ENCODE measurements around the gene LRRC41. TPM values are rescaled to one million over a fixed set of nuclear protein-coding genes. Genes with fewer than 3 reads are reported as not detected.
"Not testable (repeated sequence)": the region's sequence is repeated elsewhere in the genome, so short reads cannot be mapped to it uniquely, and the experiment has no call there.

The LRRC41 gene, protein sequence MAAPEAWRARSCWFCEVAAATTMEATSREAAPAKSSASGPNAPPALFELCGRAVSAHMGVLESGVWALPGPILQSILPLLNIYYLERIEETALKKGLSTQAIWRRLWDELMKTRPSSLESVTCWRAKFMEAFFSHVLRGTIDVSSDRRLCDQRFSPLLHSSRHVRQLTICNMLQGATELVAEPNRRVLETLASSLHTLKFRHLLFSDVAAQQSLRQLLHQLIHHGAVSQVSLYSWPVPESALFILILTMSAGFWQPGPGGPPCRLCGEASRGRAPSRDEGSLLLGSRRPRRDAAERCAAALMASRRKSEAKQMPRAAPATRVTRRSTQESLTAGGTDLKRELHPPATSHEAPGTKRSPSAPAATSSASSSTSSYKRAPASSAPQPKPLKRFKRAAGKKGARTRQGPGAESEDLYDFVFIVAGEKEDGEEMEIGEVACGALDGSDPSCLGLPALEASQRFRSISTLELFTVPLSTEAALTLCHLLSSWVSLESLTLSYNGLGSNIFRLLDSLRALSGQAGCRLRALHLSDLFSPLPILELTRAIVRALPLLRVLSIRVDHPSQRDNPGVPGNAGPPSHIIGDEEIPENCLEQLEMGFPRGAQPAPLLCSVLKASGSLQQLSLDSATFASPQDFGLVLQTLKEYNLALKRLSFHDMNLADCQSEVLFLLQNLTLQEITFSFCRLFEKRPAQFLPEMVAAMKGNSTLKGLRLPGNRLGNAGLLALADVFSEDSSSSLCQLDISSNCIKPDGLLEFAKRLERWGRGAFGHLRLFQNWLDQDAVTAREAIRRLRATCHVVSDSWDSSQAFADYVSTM
- total RNA-seq (ENCODE audit: insufficient read depth, low replicate concordance), result 47.7 TPM

DNA sequence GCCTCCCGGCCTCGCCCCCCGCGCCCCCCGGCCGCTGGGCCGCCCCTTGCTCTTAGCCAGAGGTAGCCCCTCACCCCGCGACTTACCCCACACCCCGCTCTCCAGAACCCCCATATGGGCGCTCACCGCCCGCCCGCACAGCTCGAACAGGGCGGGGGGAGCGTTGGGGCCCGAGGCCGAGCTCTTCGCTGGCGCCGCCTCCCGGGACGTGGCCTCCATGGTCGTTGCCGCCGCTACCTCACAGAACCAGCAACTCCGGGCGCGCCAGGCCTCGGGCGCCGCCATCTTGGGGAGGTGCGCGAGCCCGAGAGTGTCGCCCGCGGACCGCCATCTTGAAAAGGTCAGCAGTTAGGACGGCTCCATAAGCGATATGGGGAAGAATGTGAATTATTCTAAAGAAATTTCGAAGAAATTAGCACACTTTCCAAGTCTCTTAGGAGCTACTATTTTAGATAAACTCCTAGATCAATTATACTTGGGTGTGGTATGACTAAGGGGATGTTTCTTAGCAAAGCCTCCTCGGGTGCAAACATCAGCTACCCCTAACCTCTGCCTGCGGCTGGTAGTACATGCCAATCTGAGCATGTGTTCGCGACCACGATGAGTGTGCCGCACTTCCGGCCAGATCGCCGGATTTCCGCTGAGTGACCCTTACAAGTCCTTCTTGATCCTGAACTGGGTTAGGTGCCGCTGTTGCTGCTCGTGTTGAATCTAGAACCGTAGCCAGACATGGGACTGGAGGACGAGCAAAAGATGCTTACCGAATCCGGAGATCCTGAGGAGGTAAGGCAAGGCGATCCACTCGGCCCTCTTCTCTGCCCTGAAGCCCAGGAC is at the start of gene LRRC41, which contains the start of gene UQCRH:
TSS of gene LRRC41 (minus strand) at position 579 of the 834 bp plus-strand sequence. CDS start at position 285, 294 bp downstream.
TSS of gene UQCRH (plus strand) at position 661 of the 834 bp plus-strand sequence. CDS start at position 730, 69 bp downstream.
- DNase-seq (ENCODE audit: low spot score), result peak; percentile 98

DNA sequence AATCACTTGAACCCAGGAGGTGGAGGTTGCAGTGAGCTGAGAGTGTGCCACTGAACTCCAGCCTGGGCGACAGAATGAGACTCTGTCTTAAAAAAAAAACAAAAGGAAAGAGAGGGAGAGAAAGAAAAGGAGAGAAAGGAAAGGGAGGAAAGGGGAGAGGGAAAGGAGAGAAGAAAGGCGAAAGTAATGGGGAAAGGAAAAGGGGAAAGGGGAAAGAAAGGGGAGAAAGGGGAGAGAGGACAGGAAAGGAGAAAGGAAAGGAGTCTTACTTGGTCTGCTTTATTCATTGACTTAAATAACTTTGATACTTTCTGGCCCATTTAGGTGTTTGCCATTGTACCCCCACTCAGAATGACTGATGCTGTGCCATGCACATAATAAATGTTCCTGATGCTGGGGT is 48.9 kb upstream of the LRRC41 start:
- DNase-seq (ENCODE audit: low spot score), result no peak

DNA sequence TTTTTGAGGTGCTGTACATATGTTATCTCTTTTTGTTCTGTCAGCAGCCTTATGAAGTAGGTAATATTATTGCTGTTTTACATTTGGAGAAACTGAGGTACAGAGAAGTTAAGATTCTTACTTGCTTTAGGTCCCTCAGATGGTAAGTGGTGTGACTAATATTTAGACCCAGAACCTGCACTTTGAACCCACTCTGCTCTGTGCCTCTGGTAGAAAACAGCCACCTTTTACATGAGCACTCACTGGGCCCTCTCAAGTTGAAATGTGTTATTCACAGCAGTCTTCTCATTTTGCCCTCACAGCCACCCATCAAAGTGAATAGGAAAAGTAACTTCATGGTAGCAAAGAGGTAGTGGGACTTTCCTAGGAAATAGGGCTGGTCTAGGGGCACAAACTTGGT is 41.9 kb upstream of the LRRC41 start:
- no peak for DNase-seq (ENCODE audit: low spot score)

DNA sequence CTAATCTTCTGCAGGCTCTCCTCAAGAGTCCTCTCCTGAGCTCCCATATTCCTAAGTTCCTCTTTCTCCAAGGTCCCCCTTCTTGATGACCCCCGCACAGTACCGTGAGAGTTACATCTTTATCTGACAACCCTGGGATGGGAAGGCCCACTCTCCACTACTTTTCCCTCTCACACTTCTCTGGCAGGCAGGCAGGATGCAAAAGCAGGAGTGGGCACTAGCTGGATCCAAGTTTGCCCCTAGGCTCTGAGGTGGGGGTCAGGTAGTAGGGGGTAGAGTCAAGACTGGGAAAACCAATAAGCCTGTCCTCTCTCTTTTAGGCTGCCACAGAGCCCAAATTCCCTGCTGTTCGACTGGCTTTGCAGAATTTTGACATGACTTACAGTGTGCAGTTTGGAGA is 41.1 kb upstream of the LRRC41 start:
- no peak for DNase-seq (ENCODE audit: low spot score)

DNA sequence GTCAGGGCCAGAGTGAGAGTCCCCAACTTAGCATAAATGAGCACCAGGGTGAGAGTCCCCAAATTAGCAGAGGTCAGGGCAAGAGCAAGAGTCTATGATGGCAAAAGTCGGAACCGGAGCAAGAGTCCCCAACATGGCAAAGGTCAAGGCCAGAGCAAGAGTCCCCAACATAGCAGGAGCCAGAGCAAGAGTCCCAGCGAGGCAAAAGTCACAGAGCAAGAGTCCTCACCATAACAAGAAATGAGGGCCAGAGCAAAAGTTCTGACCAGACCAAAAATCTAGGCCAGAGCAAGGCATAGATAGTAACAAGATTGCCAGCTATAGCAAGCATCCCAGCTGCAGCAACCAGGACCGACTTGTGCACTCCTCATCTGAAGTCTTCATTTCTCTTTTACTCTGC is 40.3 kb upstream of the LRRC41 start:
- DNase-seq (ENCODE audit: low spot score), result no peak

DNA sequence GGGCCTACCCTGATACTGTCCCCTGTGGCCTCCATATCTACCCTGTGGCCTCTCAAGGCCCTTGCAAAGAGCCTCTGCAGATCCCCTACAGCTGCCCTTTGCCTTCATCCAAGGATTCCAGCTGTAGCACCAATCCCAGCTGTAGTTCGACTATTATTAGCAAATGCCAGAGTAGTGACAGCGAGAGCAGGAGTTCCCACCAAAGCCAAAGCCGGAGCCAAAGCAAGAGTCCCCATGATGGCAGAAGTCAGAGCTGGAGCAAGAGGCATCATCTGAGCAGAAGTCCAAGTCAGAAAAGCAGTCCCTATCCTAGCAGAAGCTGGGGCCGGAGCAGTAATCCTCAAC is 39.9 kb upstream of the LRRC41 start:
- DNase-seq (ENCODE audit: low spot score), result no peak

DNA sequence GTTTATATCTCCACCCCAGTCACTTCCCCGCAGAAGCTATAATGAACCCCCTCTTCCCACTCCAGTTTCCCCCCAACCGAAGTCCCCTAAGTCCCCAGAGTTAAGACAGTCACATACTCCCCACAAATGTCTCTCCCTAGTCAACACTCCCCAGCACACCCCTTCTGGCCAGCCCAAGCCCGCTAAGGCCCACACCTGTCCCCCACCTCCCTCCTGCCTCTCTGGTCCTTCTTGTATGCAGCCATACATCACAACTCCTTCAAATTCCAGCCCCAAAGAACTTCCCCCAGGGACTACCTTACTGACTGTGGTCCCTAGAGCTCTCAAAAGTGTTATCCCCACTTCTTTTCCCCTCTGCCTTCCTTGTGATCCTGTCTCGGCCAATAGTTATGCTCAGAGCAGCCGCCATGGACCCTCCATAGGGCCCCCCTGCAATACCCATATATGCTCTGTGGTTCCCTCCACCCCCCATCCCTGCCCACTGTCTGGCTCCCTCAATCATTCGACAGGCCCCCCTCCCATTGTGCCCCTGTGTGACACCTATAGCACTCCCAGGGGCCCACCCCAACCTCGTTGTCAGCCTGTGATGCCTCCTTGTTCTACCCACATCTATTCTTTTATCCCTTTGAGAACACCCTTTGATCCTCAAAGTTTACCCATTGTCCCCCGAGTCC is 39.4 kb upstream of the LRRC41 start:
- no peak for DNase-seq (ENCODE audit: low spot score)

DNA sequence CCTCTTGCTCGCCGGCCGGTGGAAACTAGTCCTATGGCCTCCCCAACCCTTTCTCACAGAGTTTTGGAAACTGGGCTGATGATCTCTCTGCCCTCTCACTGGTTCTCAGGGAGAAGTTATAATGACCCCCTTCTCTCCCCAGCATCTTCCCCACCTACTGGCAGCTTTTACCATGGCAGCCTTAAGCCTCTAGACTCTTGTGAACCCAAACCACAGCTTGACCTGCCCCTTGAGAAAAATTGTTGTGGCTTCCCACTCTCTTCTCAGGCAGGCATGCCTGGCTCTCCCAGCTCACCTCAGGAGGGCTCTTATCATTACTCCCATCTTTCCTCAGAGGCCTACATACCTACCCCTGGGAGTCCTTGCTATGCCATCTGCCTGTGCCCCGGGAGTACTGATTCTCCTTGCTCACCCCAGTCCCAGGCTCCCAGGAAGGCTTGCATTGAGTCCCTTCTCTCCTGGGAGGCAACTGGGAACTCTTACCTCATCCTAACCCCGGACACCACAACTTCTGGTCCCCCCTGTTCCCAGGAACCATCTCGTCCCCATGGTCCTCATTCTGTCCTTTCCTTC is 38.8 kb upstream of the LRRC41 start:
- no peak for DNase-seq (ENCODE audit: low spot score)

DNA sequence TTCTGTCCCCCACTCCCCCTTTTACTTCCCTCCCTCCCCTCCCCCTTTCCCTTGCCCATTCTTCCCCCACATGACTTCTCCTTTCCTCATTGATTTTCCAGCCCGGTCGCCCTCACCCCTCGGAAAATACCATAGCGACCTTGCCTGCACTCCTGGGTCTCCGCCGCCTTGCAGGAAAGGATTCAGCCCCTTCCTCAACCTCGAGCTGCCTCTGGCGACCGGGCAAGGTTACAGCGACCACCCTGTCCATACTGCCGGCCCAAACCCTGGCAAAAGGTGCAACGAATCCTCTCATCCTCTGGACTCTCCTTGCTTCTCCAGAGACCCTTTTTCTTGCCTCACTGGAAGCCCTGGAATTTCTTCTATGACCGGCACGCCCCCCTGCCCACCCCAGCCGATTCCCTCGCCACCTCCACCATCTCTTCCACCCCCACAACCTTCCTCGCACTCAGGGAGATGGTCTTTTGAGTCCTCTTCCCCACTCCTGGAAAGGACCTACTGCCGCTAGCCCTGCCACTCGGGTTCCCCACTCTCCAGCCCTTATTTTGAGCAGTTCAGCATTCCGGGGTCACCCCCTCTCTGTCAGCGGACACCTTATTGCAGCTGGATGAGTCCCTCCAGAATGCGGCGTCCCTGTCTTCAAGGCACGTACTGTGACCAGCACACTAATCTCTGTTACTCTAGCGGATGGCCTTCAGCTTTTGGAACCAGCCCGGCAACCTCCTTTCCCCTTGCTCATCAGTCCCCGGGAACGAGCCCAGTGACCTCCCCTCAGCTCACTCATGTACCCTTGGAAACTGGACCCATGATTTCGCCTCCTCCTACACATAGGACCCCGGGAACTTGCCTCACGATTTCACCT is 38.0 kb upstream of the LRRC41 start:
- no peak for DNase-seq (ENCODE audit: low spot score)

DNA sequence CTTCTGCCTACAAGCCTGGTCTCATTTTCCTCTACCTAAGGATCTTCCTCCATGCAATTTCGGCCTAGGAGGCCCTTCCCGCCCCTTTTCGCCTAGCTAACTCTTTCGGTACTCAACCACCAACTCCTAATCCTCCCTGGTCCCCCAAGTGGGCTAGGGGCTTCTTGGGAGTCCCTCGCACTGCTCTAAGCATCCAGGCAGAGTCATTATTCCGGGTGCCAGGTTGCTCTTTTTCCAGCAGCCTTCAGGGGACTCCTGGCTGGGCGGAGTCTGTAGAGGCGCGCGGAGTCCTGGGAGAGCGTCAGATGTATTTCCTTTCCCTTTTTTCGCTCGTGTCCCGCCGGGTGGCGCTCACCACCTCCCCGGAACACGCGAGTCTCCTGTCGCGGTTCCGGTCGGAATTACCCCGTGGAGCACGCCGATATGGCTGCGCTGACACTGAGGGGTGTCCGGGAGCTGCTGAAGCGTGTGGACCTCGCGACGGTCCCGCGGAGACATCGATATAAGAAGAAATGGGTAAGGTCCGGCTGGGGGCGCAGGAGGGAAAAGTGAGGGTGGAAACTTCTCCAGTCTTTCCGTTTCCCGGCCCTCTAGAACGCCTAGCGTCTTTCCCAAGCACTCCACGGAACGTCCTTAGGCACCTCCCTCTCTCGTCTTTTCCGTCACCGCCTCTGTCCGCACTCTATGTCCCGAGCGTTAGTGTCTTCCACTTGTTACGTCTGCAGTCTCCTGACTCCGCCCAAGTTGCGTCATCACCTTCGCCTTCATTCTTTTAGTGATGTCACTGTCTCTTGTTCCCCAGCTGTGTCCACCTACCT is 37.2 kb upstream of the LRRC41 start, which contains the start of gene NSUN4:
TSS of gene NSUN4 (plus strand) at position 404 of the 818 bp plus-strand sequence. CDS start at position 424, 20 bp downstream.
- peak; percentile 98 for DNase-seq (ENCODE audit: low spot score)

DNA sequence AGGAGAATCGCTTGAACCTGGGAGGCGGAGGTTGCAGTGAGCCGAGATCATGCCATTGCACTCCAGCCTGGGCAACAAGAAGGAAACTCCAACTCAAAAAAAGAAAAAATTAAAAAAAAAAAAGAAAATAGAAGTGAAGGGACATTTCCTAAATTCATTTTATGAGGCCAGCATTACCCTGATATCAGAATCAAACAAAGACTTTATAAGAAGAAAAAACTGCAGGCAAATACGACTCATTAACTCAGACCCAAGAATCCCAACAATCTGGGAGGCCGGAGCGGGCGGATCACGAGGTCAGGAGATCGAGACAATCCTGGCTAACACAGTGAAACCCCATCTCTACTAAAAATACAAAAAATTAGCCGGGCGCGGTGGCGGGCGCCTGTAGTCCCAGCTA is 34.0 kb upstream of the LRRC41 start:
- DNase-seq (ENCODE audit: low spot score), result not testable (repeated sequence)

DNA sequence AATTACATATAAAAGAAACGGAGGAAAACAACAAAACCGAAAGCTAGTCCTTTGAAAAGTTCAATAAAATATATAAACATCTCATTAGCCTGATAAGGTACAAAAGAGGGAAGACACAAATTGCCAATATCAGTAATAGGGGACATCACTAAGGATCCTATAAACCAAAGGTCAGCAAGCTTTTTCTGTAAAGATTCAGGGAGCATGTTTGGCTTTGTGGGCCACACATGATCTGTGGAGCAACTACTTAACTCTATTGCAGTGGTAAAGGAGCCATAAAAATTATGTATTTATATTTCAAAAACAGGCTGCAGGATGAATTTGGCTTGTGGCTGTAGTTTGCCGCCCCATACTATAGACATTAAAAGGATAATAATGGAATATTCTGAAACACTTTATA is 31.7 kb upstream of the LRRC41 start:
- no peak for DNase-seq (ENCODE audit: low spot score)

DNA sequence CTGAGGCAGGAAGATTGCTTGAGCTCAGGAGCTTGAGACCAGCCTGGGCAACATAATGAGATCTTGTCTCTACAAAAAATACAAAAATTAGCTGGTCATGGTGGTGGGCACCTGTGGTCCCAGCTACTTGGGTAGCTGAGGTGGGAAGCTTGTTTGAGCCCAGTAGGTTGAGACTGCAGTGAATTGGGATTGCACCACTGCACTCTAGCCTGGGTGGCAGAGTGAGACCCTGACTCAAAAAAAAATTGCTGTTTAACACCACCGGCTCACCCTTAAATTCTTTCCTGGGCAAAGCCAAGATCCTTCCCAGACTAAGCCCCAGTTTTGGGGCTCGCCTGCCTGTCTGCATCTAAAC is 30.6 kb upstream of the LRRC41 start:
- DNase-seq (ENCODE audit: low spot score), result no peak

DNA sequence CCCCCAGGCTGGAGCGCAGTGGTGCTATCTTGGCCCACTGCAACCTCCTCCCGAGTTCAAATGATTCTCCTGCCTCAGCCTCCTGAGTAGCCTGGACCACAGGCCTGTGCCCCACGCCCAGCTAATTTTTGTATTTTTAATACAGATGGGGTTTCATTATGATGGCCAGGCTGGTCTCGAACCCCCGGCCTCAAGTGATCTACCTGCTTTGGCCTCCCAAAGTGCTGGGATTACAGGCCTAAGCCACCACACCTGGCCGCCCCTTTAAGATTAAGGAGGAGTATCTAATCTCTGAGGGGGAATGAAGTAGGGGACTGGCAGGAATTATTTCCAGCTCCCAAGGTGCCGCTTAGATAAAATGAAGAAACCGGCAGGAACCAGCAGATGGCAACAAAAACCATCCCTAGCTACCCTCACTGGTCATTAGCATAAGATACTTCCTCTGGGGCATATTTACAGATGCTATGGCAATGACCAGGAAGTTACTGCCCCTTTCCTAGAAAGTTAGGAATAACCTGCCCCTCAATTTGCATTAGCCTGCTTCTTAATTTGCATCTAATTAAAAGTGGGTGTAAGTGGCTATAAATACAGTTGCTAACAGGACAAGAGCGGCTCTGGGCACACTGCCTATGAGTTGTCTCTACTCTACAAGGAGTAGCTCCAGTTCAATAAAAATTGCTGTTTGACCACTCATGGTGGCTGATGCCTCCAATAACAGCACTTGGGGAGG is 30.0 kb upstream of the LRRC41 start:
- peak; percentile 22 for DNase-seq (ENCODE audit: low spot score)

DNA sequence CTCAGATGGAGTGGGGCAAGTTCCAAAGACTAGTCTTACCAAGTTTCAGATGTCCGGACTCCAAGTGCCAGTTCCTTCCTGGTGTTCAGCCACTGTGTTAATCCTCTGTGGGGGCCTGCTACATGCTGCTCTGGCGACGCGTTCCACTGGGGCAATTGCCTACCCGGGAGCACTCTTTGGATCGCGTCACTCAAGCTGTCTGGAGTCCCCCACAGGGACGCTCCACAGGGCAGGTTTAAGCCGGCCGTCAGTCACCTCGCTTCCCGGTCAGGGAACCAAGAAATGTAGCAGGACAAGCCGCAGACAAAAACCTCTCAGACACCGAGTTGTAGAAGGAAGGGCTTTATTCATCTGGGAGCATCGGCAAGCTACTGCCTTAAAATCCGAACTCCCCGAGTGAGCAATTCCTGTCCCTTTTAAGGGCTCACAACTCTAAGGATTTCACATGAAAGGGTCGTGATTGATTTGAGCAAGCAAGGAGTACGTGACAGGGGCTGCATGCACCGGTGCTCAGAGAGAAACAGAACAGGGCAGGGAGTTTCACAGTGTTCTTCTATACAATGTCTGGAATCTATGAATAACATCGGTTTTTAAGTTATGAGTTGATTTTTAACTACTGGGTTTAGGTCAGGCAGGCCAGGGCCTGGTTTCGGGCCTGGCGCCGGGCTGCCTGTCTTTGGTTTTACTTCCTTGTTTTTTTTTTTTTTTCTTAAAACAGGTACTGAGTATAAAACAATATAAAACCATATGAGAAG is 28.5 kb upstream of the LRRC41 start:
- DNase-seq (ENCODE audit: low spot score), result not testable (repeated sequence)

DNA sequence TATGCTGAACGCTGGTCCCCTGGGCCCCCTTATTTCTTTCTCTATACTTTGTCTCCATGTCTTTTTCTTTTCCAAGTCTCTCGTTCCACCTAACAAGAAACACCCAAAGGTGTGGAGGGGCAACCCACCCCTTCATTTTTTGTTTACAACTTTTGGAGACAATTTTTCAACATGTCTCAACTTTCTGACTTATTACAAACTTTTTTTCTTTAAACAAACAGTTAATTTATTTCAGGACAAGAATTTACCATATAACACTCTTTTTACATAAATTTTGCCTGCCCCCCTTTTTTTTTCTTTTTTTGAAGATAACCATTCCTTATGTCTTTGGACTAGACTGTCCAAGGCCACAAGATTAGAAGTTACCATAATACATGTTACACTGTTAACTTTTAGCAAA is 27.0 kb upstream of the LRRC41 start:
- not testable (repeated sequence) for DNase-seq (ENCODE audit: low spot score)

DNA sequence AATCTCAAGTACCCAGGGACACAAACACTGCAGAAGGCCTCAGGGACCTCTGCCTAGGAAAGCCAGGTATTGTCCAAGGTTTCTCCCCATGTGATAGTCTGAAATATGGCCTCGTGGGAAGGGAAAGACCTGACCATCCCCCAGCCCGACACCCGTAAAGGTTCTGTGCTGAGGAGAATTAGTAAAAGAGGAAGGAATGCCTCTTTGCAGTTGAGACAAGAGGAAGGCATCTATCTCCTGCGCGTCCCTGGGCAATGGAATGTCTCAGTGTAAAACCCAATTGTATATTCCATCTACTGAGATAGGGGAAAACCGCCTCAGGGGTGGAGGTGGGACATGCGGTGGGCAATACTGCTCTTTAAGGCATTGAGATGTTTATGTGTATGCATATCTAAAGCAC is 26.4 kb upstream of the LRRC41 start:
- not testable (repeated sequence) for DNase-seq (ENCODE audit: low spot score)
